ENCODE results near the gene CENPW. TPM values are rescaled to one million over a fixed set of nuclear protein-coding genes. Genes with fewer than 3 reads are reported as not detected.

CENPW gene
- total RNA-seq, 1 experiment from 2014 or later = 54.5 TPM

DNA sequence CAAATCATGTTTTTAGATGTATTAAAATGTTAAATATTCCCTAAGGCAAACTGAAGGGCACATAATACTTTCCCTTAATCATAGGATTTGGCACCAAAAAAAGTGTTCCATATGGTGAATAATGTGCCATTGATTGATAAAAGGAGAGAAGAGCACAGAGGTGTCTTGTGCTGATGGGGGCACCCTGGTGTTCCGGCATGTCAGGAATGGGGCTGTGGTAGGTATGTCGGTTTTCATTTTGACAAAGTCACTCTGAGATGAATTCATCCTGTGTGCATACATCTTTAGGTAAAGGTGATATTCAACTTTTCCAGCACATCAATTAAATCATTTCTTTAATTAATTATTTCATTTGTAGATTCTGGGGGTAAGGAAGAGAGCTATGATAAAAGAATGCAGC, 36.8 kb downstream of the CENPW start:
- Histone ChIP-seq H4K20me1 (ENCODE audit: insufficient read depth) (no peaks in the 10 kb centered on the region), H3K36me3 (ENCODE audit: low read depth) (no peaks in the 10 kb centered on the region; the same call in 1 of the 2 replicates), H3F3A (ENCODE audit: insufficient read depth, low read depth) (no peaks in the 10 kb centered on the region), H3K4me2 (no peak overlapping the region), H3K9me3 (ENCODE audit: insufficient read depth, low read depth) (peaks cover 7% of the 10 kb centered on the region), H3K79me2 (ENCODE audit: low read depth) (no peaks in the 10 kb centered on the region), H3K4me3 (no peak overlapping the region), H3K9me2 (ENCODE audit: insufficient read depth) (no peaks in the 10 kb centered on the region), H3K4me1 (replicated peaks; ENCODE audit: insufficient read depth) (no peaks in the 10 kb centered on the region), H3K27me3 (ENCODE audit: insufficient read depth, low read depth) (no peaks in the 10 kb centered on the region), H3K27ac (no peak overlapping the region), H2AFZ (no peak overlapping the region)
- DNase-seq = no peak
- ChIA-PET POLR2A (ENCODE audit: unreplicated experiment) (no interaction called here), CTCF (no interaction called here)
- intact Hi-C loops (cut with micrococcal nuclease; ENCODE audit: unreplicated experiment) = no loop called here
- TF ChIP-seq, protein P1, sequence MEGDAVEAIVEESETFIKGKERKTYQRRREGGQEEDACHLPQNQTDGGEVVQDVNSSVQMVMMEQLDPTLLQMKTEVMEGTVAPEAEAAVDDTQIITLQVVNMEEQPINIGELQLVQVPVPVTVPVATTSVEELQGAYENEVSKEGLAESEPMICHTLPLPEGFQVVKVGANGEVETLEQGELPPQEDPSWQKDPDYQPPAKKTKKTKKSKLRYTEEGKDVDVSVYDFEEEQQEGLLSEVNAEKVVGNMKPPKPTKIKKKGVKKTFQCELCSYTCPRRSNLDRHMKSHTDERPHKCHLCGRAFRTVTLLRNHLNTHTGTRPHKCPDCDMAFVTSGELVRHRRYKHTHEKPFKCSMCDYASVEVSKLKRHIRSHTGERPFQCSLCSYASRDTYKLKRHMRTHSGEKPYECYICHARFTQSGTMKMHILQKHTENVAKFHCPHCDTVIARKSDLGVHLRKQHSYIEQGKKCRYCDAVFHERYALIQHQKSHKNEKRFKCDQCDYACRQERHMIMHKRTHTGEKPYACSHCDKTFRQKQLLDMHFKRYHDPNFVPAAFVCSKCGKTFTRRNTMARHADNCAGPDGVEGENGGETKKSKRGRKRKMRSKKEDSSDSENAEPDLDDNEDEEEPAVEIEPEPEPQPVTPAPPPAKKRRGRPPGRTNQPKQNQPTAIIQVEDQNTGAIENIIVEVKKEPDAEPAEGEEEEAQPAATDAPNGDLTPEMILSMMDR (conservative IDR thresholded peaks at IDR 0.05) = no peak
- no peak for TF ChIP-seq EZH2 (IDR thresholded peaks at IDR 0.05; ENCODE audit: low read depth)
- BruUV-seq (replicated peaks) = no TSS peak

DNA sequence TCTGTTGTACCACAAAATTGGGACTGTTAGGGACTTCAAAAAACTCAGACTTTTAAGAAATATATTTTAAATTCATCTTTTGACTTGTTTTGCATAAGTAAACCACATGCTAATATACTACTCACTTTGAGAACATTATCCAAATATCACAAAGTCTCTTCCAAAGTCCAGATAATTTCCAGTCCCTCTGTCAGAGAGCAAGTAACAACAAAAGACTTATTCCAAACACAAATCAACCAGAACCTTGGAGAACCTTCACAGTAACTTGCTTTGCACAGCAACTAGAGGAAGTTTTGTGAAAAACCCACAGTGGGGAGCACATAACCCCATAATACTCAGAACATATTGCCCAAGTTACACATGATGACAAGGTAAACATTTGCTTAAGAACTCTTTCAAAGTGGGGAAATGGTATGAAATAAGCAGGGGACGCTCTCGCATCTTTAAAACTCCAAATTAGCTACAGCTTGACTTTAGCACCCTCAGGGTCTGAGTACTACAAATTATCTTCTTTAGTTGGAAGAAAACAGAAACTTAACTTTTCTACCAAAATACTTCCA, 37.8 kb downstream of the CENPW start:
- Histone ChIP-seq H4K20me1 (ENCODE audit: insufficient read depth) (no peaks in the 10 kb centered on the region), H3K79me2 (ENCODE audit: low read depth) (no peaks in the 10 kb centered on the region), H3K4me2 (no peak overlapping the region), H3K4me3 (no peak overlapping the region), H3K9me3 (ENCODE audit: insufficient read depth, low read depth) (peaks cover 9% of the 10 kb centered on the region), H3K27ac (no peak overlapping the region), H3K4me1 (replicated peaks; ENCODE audit: insufficient read depth) (no peaks in the 10 kb centered on the region), H3K9me2 (ENCODE audit: insufficient read depth) (no peaks in the 10 kb centered on the region), H3F3A (ENCODE audit: insufficient read depth, low read depth) (no peaks in the 10 kb centered on the region), H3K36me3 (ENCODE audit: low read depth) (no peaks in the 10 kb centered on the region; the same call in 1 of the 2 replicates), H2AFZ (no peak overlapping the region), H3K27me3 (ENCODE audit: insufficient read depth, low read depth) (no peaks in the 10 kb centered on the region)
- DNase-seq = no peak
- intact Hi-C loops (cut with micrococcal nuclease; ENCODE audit: unreplicated experiment) = no loop called here
- no TSS peak for BruUV-seq (replicated peaks)
- ChIA-PET CTCF (no interaction called here), POLR2A (ENCODE audit: unreplicated experiment) (no interaction called here)
- no peak for TF ChIP-seq EZH2 (IDR thresholded peaks at IDR 0.05; ENCODE audit: low read depth)
- TF ChIP-seq, protein P1 (conservative IDR thresholded peaks at IDR 0.05) = no peak

DNA sequence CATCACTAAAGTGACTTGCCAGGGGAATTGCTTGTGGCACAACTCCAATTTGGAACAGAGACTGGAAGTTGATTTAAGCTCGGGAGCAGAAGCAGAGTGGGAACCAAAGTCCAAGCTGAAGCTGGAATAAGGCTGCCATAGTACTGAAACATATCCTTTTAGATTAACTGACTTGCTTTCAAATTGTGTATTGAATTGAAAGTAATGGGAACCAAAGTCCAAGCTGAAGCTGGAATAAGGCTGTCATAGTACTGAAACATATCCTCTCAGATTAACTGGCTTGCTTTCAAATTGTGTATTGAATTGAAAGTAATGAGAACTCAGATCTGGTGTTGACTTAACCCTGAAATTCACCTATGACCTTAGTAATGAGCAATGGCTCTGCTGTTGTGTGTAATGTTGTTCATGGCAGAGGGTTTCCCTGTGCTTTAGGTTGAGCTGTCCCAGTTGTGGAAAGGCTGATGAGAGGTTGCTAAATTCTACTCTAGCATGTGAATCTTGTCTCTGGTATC, 40.2 kb downstream of the CENPW start:
- BruUV-seq (replicated peaks) = no TSS peak
- Histone ChIP-seq H3K36me3 (ENCODE audit: low read depth) (no peaks in the 10 kb centered on the region; the same call in 1 of the 2 replicates), H3F3A (ENCODE audit: insufficient read depth, low read depth) (no peaks in the 10 kb centered on the region), H3K79me2 (ENCODE audit: low read depth) (no peaks in the 10 kb centered on the region), H4K20me1 (ENCODE audit: insufficient read depth) (no peaks in the 10 kb centered on the region), H3K4me2 (no peak overlapping the region), H3K27me3 (ENCODE audit: insufficient read depth, low read depth) (no peaks in the 10 kb centered on the region), H3K4me1 (replicated peaks; ENCODE audit: insufficient read depth) (no peaks in the 10 kb centered on the region), H3K27ac (no peak overlapping the region), H3K9me2 (ENCODE audit: insufficient read depth) (no peaks in the 10 kb centered on the region), H2AFZ (no peak overlapping the region), H3K9me3 (ENCODE audit: insufficient read depth, low read depth) (peaks cover 20% of the 10 kb centered on the region), H3K4me3 (no peak overlapping the region)
- ChIA-PET POLR2A (ENCODE audit: unreplicated experiment) (no interaction called here), CTCF (no interaction called here)
- TF ChIP-seq, protein P1 (conservative IDR thresholded peaks at IDR 0.05) = no peak
- TF ChIP-seq EZH2 (IDR thresholded peaks at IDR 0.05; ENCODE audit: low read depth) = no peak
- no peak for DNase-seq
- intact Hi-C loops (cut with micrococcal nuclease; ENCODE audit: unreplicated experiment) = no loop called here

All from PC-9 (cell line).